WTC11 (cell line): ENCODE data around the gene MEIKIN. TPM values are rescaled to one million over a fixed set of nuclear protein-coding genes. Genes with fewer than 3 reads are reported as not detected.

Experiments used
- ATAC-seq: fragments of 200-7000 bp; cut with Tn5 transposase; 2 replicates; pipeline ENCODE4 v1.10.0; 2021; ENCODE audit warnings: mild to moderate bottlenecking, moderate library complexity
- CTCF ChIA-PET: fragments of 300-600 bp; sonication (Branson Sonifier 250); formaldehyde crosslinking; loops from one replicate; lab custom pipeline; 2021; ENCODE audit warnings: antibody characterized with exemption; lab: Charles Lee
- POLR2A ChIA-PET: fragments of 350-600 bp; sonication (Branson Sonifier 250); formaldehyde crosslinking; loops from one replicate; lab custom pipeline; 2021; ENCODE audit warnings: antibody characterized with exemption; lab: Charles Lee
- DNase-seq: peaks from one replicate; pipeline ENCODE4 v3.0.0; 2021; ENCODE audit warnings: low spot score
- H3K27ac Mint-ChIP-seq: 2 replicates; pipeline ENCODE4 v1.8.0; 2021; ENCODE audit warnings: mixed read lengths
- H3K27me3 Mint-ChIP-seq: 2 replicates; pipeline ENCODE4 v1.8.0; 2021; ENCODE audit warnings: low read depth, mild to moderate bottlenecking, moderate library complexity, mixed read lengths
- H3K36me3 Mint-ChIP-seq: 2 replicates; pipeline ENCODE4 v1.8.0; 2021; ENCODE audit warnings: mixed read lengths
- H3K4me1 Mint-ChIP-seq: 2 replicates; pipeline ENCODE4 v1.8.0; 2022; ENCODE audit warnings: mixed read lengths
- H3K4me3 Mint-ChIP-seq: 2 replicates; pipeline ENCODE4 v1.8.0; 2021; ENCODE audit warnings: mild to moderate bottlenecking, moderate library complexity, mixed read lengths
- H3K9me3 Mint-ChIP-seq: 2 replicates; pipeline ENCODE4 v1.8.0; 2021; ENCODE audit warnings: mixed read lengths
- ARID4B ChIP-seq: sonication (generic); formaldehyde crosslinking; IDR thresholded peaks from 2 replicates; pipeline ENCODE4 v1.8.0; 2023; ENCODE audit warnings: missing genetic modification reagents, mild to moderate bottlenecking, borderline replicate concordance
- ATF6 ChIP-seq: sonication (generic); formaldehyde crosslinking; IDR thresholded peaks from 2 replicates; pipeline ENCODE4 v1.8.1; 2023; ENCODE audit warnings: mild to moderate bottlenecking, missing genetic modification reagents
- E2F5 ChIP-seq: sonication (generic); formaldehyde crosslinking; IDR thresholded peaks from 2 replicates; pipeline ENCODE4 v1.8.1; 2022; ENCODE audit warnings: mild to moderate bottlenecking, moderate library complexity, missing genetic modification reagents
- FOXJ3 ChIP-seq: sonication (generic); formaldehyde crosslinking; IDR thresholded peaks from 2 replicates; pipeline ENCODE4 v1.9.0; 2021; ENCODE audit warnings: missing genetic modification reagents, mild to moderate bottlenecking, borderline replicate concordance
- FOXP4 ChIP-seq: sonication (generic); formaldehyde crosslinking; IDR thresholded peaks from 2 replicates; pipeline ENCODE4 v1.8.0; 2022; ENCODE audit warnings: mild to moderate bottlenecking, missing genetic modification reagents
- GABPB1 ChIP-seq: sonication (generic); formaldehyde crosslinking; IDR thresholded peaks from 2 replicates; pipeline ENCODE4 v1.8.1; 2023; ENCODE audit warnings: mild to moderate bottlenecking, missing genetic modification reagents
- IRF1 ChIP-seq: sonication (generic); formaldehyde crosslinking; IDR thresholded peaks from 2 replicates; pipeline ENCODE4 v1.8.0; 2023; ENCODE audit warnings: missing genetic modification reagents
- JAZF1 ChIP-seq: fragments of 250-450 bp; sonication (Bioruptor Pico); IDR thresholded peaks from 2 replicates; pipeline ENCODE4 v1.9.0; 2021; ENCODE audit warnings: moderate library complexity, mild to moderate bottlenecking, inconsistent platforms
- KAT7 ChIP-seq: sonication (generic); formaldehyde crosslinking; IDR thresholded peaks from 2 replicates; pipeline ENCODE4 v1.8.1; 2023; ENCODE audit warnings: missing genetic modification reagents, mild to moderate bottlenecking, borderline replicate concordance
- MXD4 ChIP-seq: fragments of 250-450 bp; sonication (Bioruptor Pico); IDR thresholded peaks from 2 replicates; pipeline ENCODE4 v1.8.0; 2021; ENCODE audit warnings: mild to moderate bottlenecking, moderate library complexity, borderline replicate concordance
- NFATC4 ChIP-seq: fragments of 250-450 bp; sonication (Bioruptor Pico); IDR thresholded peaks from 2 replicates; pipeline ENCODE4 v1.9.0; 2021; ENCODE audit warnings: mild to moderate bottlenecking
- NR2C2 ChIP-seq: sonication (generic); formaldehyde crosslinking; IDR thresholded peaks from 2 replicates; pipeline ENCODE4 v1.8.0; 2022; ENCODE audit warnings: mild to moderate bottlenecking, missing genetic modification reagents
- STAT6 ChIP-seq: sonication (generic); formaldehyde crosslinking; conservative IDR thresholded peaks from 2 replicates; pipeline ENCODE4 v1.8.1; 2023; ENCODE audit warnings: mild to moderate bottlenecking, low read depth, missing genetic modification reagents, moderate library complexity
- ZNF219 ChIP-seq: sonication (generic); formaldehyde crosslinking; IDR thresholded peaks from 2 replicates; pipeline ENCODE4 v1.8.0; 2023; ENCODE audit warnings: missing genetic modification reagents, mild to moderate bottlenecking, borderline replicate concordance
- ZNF232 ChIP-seq: sonication (generic); formaldehyde crosslinking; IDR thresholded peaks from 2 replicates; pipeline ENCODE4 v1.8.0; 2022; ENCODE audit warnings: mild to moderate bottlenecking, missing genetic modification reagents
- ZNF425 ChIP-seq: fragments of 250-450 bp; sonication (Bioruptor Pico); conservative IDR thresholded peaks from 2 replicates; pipeline ENCODE4 v1.9.0; 2021; ENCODE audit warnings: mild to moderate bottlenecking
- total RNA-seq: library from RNA; stranded (reverse); gene quantifications from 3 replicates; pipeline ENCODE4 v1.2.3, GENCODE V29; 2021

The MEIKIN gene
- total RNA-seq, 1 experiment from 2014 or later = not detected

- CTCF ChIA-PET = no interaction called here
- Mint-ChIP-seq H3K27ac (peak overlapping the region; percentile 62; the same call in 1 of the 2 replicates), H3K9me3 (no peaks in the 10 kb centered on the region), H3K36me3 (no peaks in the 10 kb centered on the region), H3K4me1 (peaks cover 12% of the 10 kb centered on the region), H3K27me3 (no peaks in the 10 kb centered on the region), H3K4me3 (no peak overlapping the region)
- TF ChIP-seq E2F5 (CRISPR knock-in tag) = no peak
- no peak for TF ChIP-seq KAT7 (CRISPR knock-in tag)
- no peak for TF ChIP-seq ATF6 (CRISPR knock-in tag)
- TF ChIP-seq ZNF232 (CRISPR knock-in tag) = no peak
- no peak for TF ChIP-seq STAT6 (CRISPR knock-in tag)
- no peak for TF ChIP-seq IRF1 (CRISPR knock-in tag)
- no peak for TF ChIP-seq ZNF425 (CRISPR knock-in tag)
- TF ChIP-seq FOXJ3 = no peak
- no peak for TF ChIP-seq NFATC4 (CRISPR knock-in tag)
- no peak for TF ChIP-seq NR2C2 (CRISPR knock-in tag)
- no peak for TF ChIP-seq MXD4 (CRISPR knock-in tag)
- TF ChIP-seq JAZF1 (CRISPR knock-in tag) = no peak
- no peak for TF ChIP-seq GABPB1 (CRISPR knock-in tag)
- no peak for TF ChIP-seq ARID4B (CRISPR knock-in tag)
- no peak for TF ChIP-seq ZNF219 (CRISPR knock-in tag)
- no peak for TF ChIP-seq FOXP4
- DNase-seq = no peak
- peak; percentile 64 for ATAC-seq
- POLR2A ChIA-PET = interaction anchor here (0.6 to 1.0 kb wide), 2 partner anchors 13 to 72 kb away, joined by 3 read pairs; partner anchors contain the start of gene FNIP1
Observed at GRCh38 chr5:131783874-131784273, 161.6 kb downstream of the MEIKIN start.
